HG03460 (cell line): ENCODE measurements around the gene LRIF1.
"Not testable (repeated sequence)": the region's sequence is repeated elsewhere in the genome, so short reads cannot be mapped to it uniquely, and the experiment has no call there.

Experiments used
- ATAC-seq: cut with Tn5 transposase; IDR thresholded peaks from one replicate; pipeline ENCODE4 v1.9.1; 2021; ENCODE audit not compliant: unreplicated experiment

Gene LRIF1, protein sequence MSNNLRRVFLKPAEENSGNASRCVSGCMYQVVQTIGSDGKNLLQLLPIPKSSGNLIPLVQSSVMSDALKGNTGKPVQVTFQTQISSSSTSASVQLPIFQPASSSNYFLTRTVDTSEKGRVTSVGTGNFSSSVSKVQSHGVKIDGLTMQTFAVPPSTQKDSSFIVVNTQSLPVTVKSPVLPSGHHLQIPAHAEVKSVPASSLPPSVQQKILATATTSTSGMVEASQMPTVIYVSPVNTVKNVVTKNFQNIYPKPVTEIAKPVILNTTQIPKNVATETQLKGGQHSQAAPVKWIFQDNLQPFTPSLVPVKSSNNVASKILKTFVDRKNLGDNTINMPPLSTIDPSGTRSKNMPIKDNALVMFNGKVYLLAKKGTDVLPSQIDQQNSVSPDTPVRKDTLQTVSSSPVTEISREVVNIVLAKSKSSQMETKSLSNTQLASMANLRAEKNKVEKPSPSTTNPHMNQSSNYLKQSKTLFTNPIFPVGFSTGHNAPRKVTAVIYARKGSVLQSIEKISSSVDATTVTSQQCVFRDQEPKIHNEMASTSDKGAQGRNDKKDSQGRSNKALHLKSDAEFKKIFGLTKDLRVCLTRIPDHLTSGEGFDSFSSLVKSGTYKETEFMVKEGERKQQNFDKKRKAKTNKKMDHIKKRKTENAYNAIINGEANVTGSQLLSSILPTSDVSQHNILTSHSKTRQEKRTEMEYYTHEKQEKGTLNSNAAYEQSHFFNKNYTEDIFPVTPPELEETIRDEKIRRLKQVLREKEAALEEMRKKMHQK

DNA sequence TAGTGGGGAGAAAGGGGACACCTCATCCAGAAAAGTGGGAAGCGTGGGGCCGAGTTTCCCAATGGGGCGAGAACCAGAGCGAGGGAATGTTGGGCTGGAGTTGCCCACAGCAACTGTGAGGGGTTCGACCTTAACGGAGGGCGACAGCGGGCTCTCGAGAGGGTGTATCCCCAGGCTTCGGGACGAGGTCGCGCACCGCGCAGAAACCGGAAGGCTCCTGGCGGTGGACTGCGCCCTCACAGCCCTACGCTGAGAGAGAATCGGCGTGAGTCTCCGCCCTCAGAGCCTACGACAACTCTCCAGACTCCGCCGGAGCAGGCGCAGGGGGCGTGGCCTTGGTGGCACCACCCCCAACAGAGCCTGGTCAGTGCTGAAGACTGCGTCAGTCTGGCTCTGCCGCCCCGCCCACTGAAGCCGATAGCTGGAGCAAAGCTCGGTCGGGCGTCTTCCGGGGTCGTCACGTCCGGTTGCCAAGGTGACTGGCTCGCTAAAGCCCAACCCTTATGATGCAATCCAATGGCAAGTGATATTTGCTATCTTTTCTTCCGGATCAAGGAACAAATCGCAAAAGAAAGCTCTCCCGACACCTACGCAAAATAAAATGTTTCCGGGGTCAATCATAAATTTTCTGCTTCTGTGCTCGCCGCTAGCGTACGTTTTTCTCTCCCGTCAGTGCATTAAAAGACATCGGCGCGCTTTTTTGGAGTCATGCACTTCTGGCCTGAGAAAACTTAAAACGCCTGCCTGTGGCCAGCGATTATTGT is at the start of gene LRIF1:
LRIF1 (minus strand) TSS at position 232 of the 764 bp plus-strand sequence. CDS start 234 bp downstream, outside the sequence.
- peak; percentile 96 for ATAC-seq

DNA sequence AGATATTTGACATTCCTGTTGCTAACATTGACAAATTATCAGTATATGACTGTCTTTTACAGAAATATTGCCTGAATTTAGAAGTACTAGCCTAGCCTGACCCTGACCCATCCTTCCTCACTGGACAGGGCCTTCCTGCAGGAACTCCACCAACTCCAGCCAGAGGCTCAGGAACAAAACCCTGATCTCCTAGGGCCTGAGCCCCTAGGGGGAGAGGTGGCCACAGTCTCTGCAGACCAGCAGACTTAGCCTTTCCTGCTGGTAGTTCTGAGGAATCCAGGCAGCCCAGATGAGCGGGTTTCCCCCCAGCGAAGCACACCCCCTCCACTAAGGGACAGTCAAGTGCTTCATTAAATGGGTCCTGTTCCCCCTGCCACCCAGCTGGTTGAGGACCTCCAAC is 44.3 kb upstream of the LRIF1 start:
- ATAC-seq, result no peak

DNA sequence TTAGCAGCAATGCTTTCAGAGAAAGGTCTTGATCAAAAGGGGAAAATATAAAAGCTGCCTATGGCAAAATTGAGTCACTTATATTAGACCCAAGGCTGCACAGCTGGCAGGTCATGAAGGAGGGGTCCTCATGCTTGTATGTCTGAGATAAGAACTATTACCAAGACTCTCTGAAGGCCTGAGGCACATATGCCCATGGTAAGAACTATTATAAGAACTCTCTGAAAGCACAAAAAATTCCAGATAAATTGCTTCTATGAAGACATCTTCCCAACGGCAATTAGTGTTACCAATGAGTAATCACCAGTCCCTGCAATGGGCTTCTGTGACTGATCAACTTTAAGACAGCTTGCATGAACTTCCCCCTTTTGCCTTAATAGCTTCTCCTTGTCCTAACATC is 42.8 kb upstream of the LRIF1 start:
- no peak for ATAC-seq

DNA sequence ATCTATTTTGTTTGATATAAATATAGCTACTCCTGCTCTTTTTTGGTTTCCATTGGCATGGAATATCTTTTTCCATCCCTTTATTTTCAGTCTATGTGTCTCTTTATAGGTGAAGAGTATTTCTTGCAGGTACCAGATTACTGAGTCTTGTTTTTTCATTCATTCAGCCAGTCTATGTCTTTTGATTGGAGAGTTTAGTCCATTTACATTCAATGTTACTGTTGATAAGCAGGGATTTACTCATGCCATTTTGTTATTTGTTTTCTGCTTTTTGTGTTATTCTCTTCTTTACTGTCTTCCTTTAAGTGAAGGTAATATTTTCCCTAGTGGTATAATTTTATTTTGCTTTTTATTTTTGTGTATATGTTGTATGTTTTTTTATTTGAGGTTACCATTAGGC is 35.9 kb upstream of the LRIF1 start:
- not testable (repeated sequence) for ATAC-seq

DNA sequence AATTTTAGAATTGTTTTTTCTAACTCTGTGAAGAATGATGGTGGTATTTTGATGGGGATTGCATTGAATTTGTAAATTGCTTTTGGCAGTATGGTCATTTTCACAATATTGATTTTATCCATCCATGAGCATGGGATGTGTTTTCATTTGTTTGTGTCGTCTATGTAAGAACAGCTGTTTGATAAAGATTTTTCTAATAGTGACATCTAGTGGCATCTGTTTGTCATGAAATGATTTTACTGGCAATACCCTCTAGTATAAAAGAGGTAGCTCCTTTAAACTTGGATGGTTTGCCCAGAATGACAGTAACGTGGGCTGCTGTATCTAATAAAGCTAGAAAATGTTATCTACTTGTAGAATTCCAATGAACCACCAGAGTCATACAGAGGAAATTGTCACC is 28.6 kb upstream of the LRIF1 start:
- ATAC-seq, result not testable (repeated sequence)

DNA sequence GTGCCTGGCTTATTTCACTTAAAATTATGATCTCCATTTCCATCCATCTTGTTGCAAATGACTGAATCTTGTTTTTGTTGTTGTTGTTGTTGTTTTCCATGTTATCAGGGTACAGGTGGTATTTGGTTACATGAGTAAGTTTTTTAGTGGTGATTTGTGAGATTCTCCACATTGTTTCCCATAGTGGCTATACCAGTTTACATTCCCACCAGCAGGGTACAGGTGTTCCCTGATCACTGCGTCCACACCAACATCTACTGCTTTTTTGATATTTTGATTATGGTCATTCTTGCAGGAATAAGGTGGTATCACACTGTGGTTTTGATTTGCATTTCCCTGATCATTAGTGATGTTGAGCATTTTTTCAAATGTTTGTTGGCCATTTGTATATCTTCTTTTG is 27.6 kb upstream of the LRIF1 start:
- not testable (repeated sequence) for ATAC-seq

DNA sequence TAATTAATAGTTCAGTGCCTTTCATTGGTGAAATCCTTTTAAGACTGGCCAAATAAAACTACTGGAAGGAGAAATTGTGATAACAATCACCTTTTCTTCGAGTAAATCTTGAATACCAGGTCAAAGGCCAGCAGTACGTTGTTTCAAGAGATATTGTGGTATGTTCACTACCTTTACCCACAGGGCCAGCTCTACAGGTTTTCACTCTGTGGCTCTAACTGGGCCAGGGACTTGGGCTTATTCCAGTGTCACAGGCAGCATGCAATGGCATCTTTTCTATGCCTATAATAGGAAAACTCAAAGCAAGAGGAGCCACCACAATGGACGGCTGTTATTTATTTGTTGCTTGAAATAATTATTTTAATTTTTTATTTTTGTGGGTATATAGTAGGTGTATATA is 26.8 kb upstream of the LRIF1 start:
- no peak for ATAC-seq

DNA sequence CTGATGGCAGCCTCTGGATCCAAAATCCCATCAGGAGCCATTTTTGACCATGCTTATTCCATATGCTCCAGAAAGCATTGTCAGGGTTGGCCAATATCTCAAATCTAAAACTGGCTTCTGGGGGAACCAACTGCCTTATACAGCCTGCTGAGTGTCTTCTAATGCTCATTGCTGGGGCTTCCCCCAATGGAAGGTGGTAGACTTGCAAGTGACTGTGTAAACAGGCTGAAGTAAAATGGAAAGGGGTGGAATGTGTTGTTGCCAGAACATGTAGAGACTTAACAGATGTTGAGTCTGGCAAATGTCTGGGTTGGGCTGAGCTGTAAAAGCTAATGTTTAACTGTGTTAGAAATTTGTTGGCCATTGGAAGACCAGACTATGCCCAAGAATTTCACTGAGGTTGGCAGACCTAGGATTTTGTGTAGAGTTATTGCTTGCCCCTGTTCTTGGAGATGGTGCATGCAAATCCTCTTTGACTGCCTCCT is 22.7 kb upstream of the LRIF1 start:
- ATAC-seq, result no peak

DNA sequence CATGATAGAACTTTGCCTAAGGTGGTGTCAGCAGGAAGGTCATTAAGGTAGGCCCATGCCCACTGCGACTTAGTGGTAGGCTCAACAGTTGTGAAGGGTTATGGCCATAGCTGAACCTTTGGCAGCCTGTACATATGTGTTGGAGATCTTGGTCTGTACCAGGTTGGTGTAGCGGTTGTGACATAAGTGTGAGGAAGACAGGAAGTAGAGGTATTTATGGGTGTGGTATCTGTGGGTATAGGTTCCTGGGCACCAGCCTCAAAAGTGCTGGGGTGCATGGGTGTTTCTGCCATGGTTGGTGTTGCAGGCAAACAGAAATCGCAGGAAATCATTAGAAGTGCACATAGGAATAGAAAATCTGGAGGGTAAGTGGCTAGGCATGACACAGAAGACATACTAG is 18.6 kb upstream of the LRIF1 start:
- ATAC-seq, result no peak

DNA sequence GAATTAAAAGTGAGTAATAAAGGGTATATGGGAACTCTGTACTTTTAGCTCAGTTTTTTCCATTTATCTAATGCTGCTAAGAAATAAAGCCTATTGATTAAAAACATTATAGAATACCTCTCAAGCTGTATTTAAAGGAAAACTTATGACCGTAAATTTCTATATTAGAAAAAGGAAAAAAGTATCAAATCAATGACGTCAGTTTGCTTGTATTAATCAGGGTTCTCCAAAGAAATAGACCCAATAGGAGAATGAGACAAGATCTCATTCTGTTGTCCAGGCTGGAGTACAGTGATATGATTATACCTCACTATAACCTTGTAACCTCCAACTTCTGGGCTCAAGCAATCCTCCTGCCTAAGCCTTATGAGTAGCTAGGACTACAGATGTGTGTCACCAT is 15.4 kb upstream of the LRIF1 start:
- no peak for ATAC-seq

DNA sequence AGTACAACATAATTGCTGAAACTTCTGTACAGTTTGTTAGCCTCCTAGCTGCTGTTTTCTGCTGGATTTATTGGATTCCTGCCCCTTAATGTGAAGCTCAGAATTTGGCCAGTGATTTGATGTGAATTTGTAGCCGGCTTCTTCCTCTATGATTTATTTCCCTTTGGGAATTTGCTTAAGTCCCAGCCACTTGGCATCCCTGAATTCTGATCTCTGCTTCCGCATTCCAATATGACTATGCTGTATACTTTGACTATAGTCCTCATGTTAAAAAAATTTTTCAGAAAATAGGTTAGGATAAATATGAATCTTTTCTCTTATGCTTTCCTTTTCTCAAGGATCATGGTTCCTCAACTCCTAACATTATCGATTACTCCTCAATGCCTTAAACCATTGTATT is 12.4 kb upstream of the LRIF1 start:
- no peak for ATAC-seq

DNA sequence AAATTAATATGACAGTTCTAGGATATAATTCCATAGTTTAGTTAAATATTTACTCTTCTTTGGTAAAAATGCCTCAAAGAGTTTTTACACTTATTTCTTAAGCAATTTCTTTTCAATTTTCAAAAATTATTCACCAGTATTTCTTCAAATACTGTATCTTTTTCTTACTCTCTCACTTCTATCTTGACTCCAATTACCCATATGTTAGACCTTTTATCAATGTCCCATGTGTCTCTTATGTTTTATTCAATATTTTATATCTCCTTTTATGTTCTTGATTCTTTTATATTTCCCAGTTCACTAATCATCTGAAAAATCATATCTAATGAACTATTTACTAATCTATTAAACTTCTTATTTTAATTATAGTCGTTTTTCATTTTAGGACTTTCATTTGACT is 11.5 kb upstream of the LRIF1 start:
- no peak for ATAC-seq

DNA sequence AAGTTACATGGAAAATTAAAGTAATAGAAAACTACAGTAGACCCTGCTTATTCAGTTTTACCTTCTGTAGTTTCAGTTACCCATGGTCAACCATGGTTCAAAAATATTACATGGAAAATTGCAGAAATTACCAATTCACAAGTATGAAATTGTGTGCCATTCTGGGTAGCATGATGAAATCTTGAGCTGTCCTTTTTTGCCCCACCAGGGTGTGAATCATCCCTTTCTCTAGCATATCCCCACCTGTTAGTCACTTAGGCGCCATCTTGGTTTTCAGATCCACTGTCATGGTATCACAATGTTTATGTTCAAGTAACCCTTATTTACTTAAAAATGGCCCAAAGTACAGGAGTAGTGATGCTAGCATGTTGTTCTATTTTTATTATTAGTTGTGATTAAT is 3.5 kb upstream of the LRIF1 start:
- no peak for ATAC-seq

DNA sequence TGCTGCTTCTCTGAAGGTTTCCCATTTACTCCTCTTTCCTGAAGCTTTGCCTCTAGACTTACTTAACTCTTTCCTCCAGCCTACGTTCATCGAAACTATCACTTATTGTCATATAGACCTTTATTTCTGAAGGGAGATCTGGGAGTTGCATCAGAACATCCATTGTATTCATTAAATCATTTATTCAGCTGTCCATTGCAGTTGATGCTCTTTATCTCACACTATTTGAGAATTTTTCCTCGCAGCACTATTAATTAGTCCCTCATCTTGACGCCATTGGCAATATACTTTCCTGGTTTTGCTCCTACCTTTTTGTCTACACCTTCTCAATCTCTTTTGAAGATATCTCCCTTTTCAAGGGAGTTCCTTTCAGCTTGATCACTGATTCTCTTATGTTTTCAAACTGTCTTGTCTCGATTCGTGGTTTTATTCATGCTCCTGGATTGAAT is 757 bp upstream of the LRIF1 start:
- no peak for ATAC-seq

DNA sequence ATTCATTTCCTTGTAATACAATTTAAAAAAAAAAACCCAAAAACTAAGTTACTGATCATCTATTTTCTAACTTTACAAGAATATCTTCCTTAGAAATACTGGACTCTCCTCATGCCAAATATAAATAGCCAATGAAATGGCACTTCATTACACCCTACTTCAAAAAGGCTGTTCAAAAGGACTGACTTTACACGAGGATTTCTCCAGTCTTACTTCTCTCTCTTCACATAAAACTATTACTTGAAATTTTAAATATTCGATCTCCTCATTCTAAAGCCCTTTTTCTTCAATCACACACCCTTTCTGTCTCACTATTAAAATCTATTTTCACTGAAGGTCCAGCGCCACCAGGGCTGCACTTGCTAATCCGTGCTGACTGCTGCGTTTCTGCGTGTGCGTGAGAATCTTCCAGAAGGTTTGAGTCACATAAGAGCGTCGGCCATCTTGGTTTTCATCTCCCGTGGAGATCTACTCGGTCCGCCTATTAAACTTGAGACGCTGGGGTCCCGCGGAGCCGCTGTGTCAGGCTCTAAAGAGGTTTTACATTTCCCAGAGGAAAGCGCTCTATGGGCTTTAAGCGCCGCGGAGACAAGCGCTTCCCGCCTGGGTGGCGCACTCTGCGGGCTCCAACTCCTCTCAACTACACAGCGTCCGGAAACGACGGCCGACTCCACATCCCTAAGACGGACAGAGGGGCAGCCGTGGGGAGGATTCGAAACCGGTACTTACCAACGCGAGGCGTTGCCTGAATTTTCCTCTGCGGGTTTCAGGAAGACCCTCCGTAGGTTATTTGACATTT is 631 bp downstream of the LRIF1 start:
- ATAC-seq, result peak; percentile 33

DNA sequence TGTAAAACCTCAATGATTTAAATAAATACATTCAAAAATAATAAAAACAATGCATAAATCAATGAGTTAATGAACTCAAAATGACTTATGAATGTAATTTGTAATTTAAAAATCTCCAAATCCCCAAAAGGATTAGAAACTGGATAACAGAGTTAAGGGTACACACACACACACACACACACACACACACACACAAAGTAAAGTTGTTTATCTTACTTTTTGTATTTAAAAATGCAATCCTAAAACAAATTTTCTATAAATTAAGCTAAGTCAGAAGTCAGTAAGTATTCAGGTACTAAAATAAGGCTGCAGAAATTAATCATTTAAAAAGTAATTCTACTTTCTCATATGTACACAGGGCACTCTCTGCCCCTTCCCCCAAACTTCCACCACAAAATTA is 1.8 kb downstream of the LRIF1 start:
- no peak for ATAC-seq

DNA sequence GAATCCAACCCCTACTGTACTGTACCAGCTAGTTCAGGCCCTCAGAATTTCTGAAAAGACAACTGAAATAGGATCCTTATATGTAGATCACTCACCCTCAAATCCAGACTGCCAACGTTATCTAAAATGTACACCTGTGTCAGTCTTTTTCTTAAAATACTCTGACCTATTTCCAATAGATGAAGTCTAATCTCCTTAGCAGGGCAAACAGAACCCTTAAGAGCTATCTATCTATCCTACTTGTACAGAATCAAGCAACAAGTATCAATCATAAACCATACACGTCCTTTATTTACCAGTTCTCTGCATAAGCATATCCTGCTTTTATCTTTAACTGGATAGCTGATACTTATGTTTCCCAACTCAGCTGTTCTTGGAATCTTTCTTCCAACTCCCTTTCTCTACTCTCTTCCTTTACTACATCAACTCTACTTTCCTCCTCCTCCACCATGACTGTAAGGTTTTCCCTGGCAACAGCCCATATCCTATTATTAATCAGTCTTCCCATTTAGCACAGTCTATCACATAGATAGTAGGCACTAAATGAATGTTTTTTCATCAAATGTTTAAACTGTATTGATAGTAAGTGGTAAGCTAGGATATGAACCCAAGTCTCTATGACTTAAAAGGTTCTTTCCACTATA is 2.8 kb downstream of the LRIF1 start:
- no peak for ATAC-seq

DNA sequence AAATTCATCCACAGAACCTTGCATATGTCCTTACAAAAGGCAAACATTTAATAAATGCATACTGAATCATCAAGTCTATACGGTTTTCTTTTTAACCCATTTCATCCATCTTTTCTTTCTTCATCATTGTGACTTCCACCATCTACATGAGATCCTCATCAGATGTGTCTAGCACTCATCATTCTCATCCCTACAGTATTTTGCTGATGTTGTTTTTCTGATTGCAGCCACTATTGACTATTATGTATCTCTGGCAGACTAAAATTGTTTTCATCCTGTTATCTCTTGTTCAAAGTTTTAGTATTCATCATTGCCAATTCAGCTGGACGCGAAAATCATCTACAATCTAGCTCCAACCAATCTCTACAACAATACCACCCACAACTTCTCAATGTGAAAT is 5.9 kb downstream of the LRIF1 start:
- ATAC-seq, result no peak

DNA sequence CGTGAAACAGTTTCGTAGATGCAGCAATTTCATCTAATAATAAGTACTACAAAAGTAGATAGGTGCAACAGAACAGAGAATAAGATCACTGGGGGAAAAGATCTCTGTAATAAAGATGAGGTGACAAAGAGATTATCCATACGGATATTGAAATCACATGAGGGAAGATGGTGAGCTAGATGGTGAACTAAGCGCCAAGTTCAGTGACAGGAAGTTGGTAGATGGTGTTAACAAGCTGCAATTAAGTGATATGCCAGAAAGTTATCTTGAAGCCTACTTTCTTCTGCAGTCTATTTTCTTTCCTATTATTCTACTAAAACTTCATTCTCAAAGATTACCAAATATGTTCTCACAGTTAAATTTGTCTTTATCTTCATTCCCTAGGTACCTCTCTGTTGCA is 7.1 kb downstream of the LRIF1 start:
- ATAC-seq, result no peak

DNA sequence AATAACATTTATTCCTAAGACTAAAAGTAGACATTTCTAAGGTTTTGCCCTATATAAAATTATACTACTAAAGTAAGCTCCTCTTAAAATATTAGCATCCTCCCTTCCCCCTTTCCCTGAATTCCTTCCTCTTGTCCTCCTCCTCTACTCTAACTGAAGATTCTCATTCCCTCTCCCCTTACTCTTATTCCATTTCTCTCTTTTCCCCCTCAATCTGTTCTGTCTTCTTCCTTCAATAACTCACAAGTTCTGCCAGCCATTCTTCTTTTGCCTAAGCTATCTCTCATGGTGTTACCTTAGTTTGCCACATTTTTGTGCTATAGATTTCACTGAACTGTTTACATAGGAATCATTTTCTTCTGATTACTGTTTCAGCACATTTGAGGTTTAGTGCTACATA is 10.7 kb downstream of the LRIF1 start:
- ATAC-seq, result no peak
